ENCODE measurements around the gene SRP72. TPM values are rescaled to one million over a fixed set of nuclear protein-coding genes. Genes with fewer than 3 reads are reported as not detected.
"Not testable (repeated sequence)": the region's sequence is repeated elsewhere in the genome, so short reads cannot be mapped to it uniquely, and the experiment has no call there.

Gene SRP72
- total RNA-seq, 1 donor from 2014 or later, result 116 TPM

DNA sequence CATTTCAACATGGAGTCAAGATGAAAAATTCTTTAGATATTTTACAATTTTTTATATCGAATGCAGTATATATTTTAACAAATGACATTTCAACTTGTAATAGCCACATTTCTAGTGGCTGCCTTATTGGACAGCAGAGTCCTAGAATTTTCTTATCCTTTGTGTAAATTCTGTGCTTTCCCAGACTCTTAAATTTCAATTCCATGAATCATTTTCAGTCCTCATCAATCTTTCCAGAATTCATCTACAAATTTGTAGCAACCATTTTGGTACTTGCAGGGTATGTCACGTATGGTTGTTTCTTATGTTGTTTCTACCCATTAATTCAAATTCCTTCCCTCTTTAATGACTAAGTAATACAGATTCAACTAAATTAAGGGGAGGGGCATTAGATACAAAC lies 28.7 kb upstream of the SRP72 start:
- no peak overlapping the region for H3K27ac Mint-ChIP-seq
- no peaks in the 10 kb centered on the region for H3K27me3 Mint-ChIP-seq (ENCODE audit: low read depth)
- H3K9me3 Mint-ChIP-seq, result no peaks in the 10 kb centered on the region
- DNase-seq (ENCODE audit: low spot score in 2 of 2, unreplicated experiment in 2 of 2), result no peak
- peaks cover 6% of the 10 kb centered on the region for H3K36me3 Mint-ChIP-seq
- TF ChIP-seq, protein P1, sequence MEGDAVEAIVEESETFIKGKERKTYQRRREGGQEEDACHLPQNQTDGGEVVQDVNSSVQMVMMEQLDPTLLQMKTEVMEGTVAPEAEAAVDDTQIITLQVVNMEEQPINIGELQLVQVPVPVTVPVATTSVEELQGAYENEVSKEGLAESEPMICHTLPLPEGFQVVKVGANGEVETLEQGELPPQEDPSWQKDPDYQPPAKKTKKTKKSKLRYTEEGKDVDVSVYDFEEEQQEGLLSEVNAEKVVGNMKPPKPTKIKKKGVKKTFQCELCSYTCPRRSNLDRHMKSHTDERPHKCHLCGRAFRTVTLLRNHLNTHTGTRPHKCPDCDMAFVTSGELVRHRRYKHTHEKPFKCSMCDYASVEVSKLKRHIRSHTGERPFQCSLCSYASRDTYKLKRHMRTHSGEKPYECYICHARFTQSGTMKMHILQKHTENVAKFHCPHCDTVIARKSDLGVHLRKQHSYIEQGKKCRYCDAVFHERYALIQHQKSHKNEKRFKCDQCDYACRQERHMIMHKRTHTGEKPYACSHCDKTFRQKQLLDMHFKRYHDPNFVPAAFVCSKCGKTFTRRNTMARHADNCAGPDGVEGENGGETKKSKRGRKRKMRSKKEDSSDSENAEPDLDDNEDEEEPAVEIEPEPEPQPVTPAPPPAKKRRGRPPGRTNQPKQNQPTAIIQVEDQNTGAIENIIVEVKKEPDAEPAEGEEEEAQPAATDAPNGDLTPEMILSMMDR (IDR thresholded peaks at IDR 0.05; ENCODE audit: unreplicated experiment), result no peak
- no peak overlapping the region for H3K4me3 Mint-ChIP-seq
- peaks cover 31% of the 10 kb centered on the region for H3K4me1 Mint-ChIP-seq

GRCh38 chr4:56440983-56441382 lies 26.4 kb upstream of the SRP72 start:
- Mint-ChIP-seq H3K36me3 (peaks cover 13% of the 10 kb centered on the region), H3K4me1 (peaks cover 21% of the 10 kb centered on the region), H3K27ac (no peak overlapping the region), H3K4me3 (no peak overlapping the region), H3K27me3 (ENCODE audit: low read depth) (no peaks in the 10 kb centered on the region), H3K9me3 (no peaks in the 10 kb centered on the region)
- no peak for DNase-seq (ENCODE audit: low spot score in 2 of 2, unreplicated experiment in 2 of 2)
- TF ChIP-seq, protein P1 (IDR thresholded peaks at IDR 0.05; ENCODE audit: unreplicated experiment), result no peak

DNA sequence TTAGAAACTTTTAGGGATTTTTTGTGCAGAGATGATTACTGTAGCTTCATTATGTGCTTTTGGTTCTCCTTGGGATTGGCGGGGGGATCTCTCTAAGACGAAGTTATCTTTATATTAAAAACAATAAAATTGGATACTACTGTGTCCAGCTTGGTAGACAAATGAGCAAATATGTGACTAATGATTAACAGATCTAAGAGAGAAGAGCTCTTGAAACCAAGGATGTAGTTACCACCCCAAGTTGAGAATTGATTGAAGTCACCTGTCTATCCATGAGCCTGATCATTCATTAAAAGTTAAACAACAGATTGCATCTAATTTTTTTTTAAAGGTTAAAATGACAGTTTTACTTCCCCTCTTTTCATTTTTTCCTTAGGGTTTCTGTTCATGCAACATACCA lies 22.7 kb upstream of the SRP72 start:
- H3K4me1 Mint-ChIP-seq, result peaks cover 9% of the 10 kb centered on the region
- no peak for DNase-seq (ENCODE audit: low spot score in 2 of 2, unreplicated experiment in 2 of 2)
- no peaks in the 10 kb centered on the region for H3K27me3 Mint-ChIP-seq (ENCODE audit: low read depth)
- peaks cover 32% of the 10 kb centered on the region for H3K36me3 Mint-ChIP-seq
- TF ChIP-seq, protein P1 (IDR thresholded peaks at IDR 0.05; ENCODE audit: unreplicated experiment), result no peak
- no peak overlapping the region for H3K4me3 Mint-ChIP-seq
- no peak overlapping the region for H3K27ac Mint-ChIP-seq
- no peaks in the 10 kb centered on the region for H3K9me3 Mint-ChIP-seq

DNA sequence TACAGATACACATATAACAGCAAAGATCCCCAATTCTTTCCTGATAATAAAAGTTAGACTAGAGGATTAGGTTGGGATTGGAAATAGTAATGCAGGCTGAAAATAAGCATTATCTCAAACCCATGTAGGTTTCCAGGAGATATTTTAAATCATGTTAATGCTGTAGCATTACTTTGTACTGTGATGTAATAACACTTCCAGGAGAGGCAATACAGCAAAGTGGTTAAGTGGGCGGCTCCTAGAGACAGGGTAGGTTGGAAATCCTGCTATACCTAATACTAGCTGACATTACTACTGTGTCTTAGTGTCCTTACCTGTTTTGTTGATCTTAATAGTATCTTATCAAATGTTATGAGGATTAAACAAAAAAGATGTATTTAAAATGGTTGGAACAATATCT lies 21.7 kb upstream of the SRP72 start:
- Mint-ChIP-seq H3K9me3 (no peaks in the 10 kb centered on the region), H3K4me1 (peaks cover 1% of the 10 kb centered on the region), H3K27ac (no peak overlapping the region), H3K4me3 (no peak overlapping the region), H3K36me3 (peaks cover 40% of the 10 kb centered on the region), H3K27me3 (ENCODE audit: low read depth) (no peaks in the 10 kb centered on the region)
- no peak for DNase-seq (ENCODE audit: low spot score in 2 of 2, unreplicated experiment in 2 of 2)
- TF ChIP-seq, protein P1 (IDR thresholded peaks at IDR 0.05; ENCODE audit: unreplicated experiment), result no peak

- no peaks in the 10 kb centered on the region for H3K4me1 Mint-ChIP-seq
- no peaks in the 10 kb centered on the region for H3K9me3 Mint-ChIP-seq
- peaks cover 50% of the 10 kb centered on the region for H3K36me3 Mint-ChIP-seq
- H3K4me3 Mint-ChIP-seq, result no peak overlapping the region
- no peak for DNase-seq (ENCODE audit: low spot score in 2 of 2, unreplicated experiment in 2 of 2)
- H3K27ac Mint-ChIP-seq, result no peak overlapping the region
- H3K27me3 Mint-ChIP-seq (ENCODE audit: low read depth), result no peaks in the 10 kb centered on the region
- TF ChIP-seq, protein P1 (IDR thresholded peaks at IDR 0.05; ENCODE audit: unreplicated experiment), result no peak
Measured at GRCh38 chr4:56448301-56448700, 19.1 kb upstream of the SRP72 start.

DNA sequence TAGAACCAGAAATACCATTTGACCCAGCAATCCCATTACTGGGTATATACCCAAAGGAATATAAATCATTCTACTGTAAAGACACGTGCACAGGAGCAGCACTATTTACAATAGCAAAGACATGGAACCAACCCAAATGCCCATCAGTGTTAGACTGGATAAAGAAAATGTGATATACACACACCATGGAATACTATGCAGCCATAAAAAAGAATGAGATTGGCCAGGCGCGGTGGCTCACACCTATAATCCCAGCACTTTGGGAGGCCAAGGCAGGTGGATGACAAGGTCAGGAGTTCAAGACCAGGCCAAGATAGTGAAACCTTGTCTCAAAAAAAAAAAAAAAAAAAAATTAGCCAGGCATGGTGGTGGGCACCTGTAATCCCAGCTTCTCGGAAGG lies 17.9 kb upstream of the SRP72 start:
- peaks cover 50% of the 10 kb centered on the region for H3K36me3 Mint-ChIP-seq
- H3K9me3 Mint-ChIP-seq; H3K27ac Mint-ChIP-seq; H3K4me1 Mint-ChIP-seq; H3K27me3 Mint-ChIP-seq (ENCODE audit: low read depth); H3K4me3 Mint-ChIP-seq; DNase-seq (ENCODE audit: low spot score in 2 of 2, unreplicated experiment in 2 of 2): not testable (repeated sequence)

All from mesothelial cell of epicardium (in vitro differentiated cells).